ENCODE measurements around the gene DYRK4. TPM values are rescaled to one million over a fixed set of nuclear protein-coding genes. Genes with fewer than 3 reads are reported as not detected.
"Not testable (repeated sequence)": the region's sequence is repeated elsewhere in the genome, so short reads cannot be mapped to it uniquely, and the experiment has no call there.

DYRK4 gene
- polyA plus RNA-seq, result 10 to 100 TPM; 23.7 to 63.3 (median 28.9) TPM
- long read RNA-seq, donor 1, transcript DYRK4-212 (3 exons, 587 nt), result major isoform, 5 of 63 reads
- long read RNA-seq, donor 1, partial matches to known transcripts, result 49 of 63 reads
- long read RNA-seq, donor 1, other reads (novel, unspliced or antisense), result 0 of 63 reads
- long read RNA-seq, donor 2, partial matches to known transcripts, result 0 of 2 reads
- long read RNA-seq, donor 2, other reads (novel, unspliced or antisense), result 0 of 2 reads
- long read RNA-seq, donor 3, partial matches to known transcripts, result 0 of 4 reads
- long read RNA-seq, donor 3, other reads (novel, unspliced or antisense), result 0 of 4 reads
- long read RNA-seq, donor 4, result 0 reads
- long read RNA-seq, donor 5, partial matches to known transcripts, result 0 of 1 reads
- long read RNA-seq, donor 5, other reads (novel, unspliced or antisense), result 0 of 1 reads
- long read RNA-seq, donor 6, partial matches to known transcripts, result 5 of 14 reads
- long read RNA-seq, donor 6, other reads (novel, unspliced or antisense), result 5 of 14 reads
- long read RNA-seq, donor 7, result 0 reads
- long read RNA-seq, donor 8, result 0 reads
- long read RNA-seq, donor 9, result 0 reads
- long read RNA-seq, donor 10, partial matches to known transcripts, result 12 of 20 reads
- long read RNA-seq, donor 10, other reads (novel, unspliced or antisense), result 0 of 20 reads

GRCh38 chr12:4562034-4562657 is at the start of gene DYRK4:
Gene DYRK4 (plus strand): TSS chr12:4562208. CDS start chr12:4562246, 38 bp downstream.
- Histone ChIP-seq H3K27me3 (ENCODE audit: control insufficient read depth in 3 of 3, insufficient read depth in 3 of 3, low read length in 3 of 3) (peaks cover 0 to 4% (median 0%) of the 10 kb centered on the region in 3 donors), H3K9me3 (ENCODE audit: control insufficient read depth in 2 of 2, insufficient read depth in 1 of 2, low read depth in 1 of 2, low read length in 1 of 2) (no peaks in the 10 kb centered on the region), H3K4me1 (ENCODE audit: control insufficient read depth in 3 of 3, insufficient read depth in 2 of 3, low read depth in 1 of 3, low read length in 2 of 3) (peaks cover 0 to 11% (median 0%) of the 10 kb centered on the region in 3 donors), H3K4me3 (ENCODE audit: low read depth in 1 of 3, low read length in 3 of 3) (peak within 1 kb of the TSS in 1 of 3 donors; percentile 34), H3K36me3 (ENCODE audit: control insufficient read depth in 3 of 3, insufficient read depth in 2 of 3, low read depth in 1 of 3, low read length in 3 of 3) (no peaks in the 10 kb centered on the region), H3K27ac (ENCODE audit: low read depth in 1 of 3, low read length in 2 of 3) (peak within 1 kb of the TSS in 1 of 3 donors; percentile 21)
- 12 to 26% (median 15%) methylated on average over 44 of the region's 44 CpGs for WGBS, 3 donors
- no peak for FAIRE-seq
- peak; percentile 85 to 95 for DNase-seq

DNA sequence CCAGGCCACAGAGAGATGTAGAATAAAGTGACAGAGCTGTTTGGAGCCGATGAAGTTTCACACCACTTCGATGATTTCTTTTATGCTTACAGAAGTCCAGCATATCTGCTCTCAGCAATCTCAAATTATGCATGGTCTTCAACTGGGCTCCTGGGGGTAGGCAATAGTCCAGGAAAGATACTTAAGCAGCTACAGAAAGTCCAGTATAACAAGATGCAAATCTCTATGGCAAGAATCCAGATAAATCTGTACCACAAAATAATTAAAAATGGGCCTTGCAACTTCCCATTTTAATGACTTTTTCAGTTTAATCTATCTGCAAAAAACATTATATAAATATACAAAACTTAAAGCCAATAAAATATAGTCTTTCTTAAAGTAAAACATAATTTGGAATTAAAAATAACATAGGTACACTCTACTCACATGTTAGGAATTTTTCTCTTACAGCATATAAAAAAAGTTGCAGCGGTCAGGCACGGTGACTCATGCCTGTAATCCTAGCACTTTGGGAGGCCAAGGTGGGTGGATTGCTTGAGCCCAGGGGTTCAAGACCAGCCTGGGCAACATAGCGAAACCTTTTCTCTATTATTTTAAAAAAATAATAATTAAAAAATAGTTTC is 43.8 kb upstream of the DYRK4 start:
- no peak for DNase-seq
- H3K27ac ChIP-seq (ENCODE audit: low read depth in 1 of 3, low read length in 2 of 3), result no peak overlapping the region
- no peaks in the 10 kb centered on the region for H3K27me3 ChIP-seq (ENCODE audit: control insufficient read depth in 3 of 3, insufficient read depth in 3 of 3, low read length in 3 of 3)
- peaks cover 0 to 6% (median 2%) of the 10 kb centered on the region in 3 donors for H3K36me3 ChIP-seq (ENCODE audit: control insufficient read depth in 3 of 3, insufficient read depth in 2 of 3, low read depth in 1 of 3, low read length in 3 of 3)
- H3K9me3 ChIP-seq (ENCODE audit: control insufficient read depth in 2 of 2, insufficient read depth in 1 of 2, low read depth in 1 of 2, low read length in 1 of 2), result no peaks in the 10 kb centered on the region
- no peaks in the 10 kb centered on the region for H3K4me1 ChIP-seq (ENCODE audit: control insufficient read depth in 3 of 3, insufficient read depth in 2 of 3, low read depth in 1 of 3, low read length in 2 of 3)
- 92 to 93% (median 92%) methylated on average over 5 of the region's 5 CpGs for WGBS, 3 donors
- no peak for FAIRE-seq
- H3K4me3 ChIP-seq (ENCODE audit: low read depth in 1 of 3, low read length in 3 of 3), result no peak overlapping the region

GRCh38 chr12:4523443-4523842 is 38.6 kb upstream of the DYRK4 start:
- H3K4me1 ChIP-seq (ENCODE audit: control insufficient read depth in 3 of 3, insufficient read depth in 2 of 3, low read depth in 1 of 3, low read length in 2 of 3); H3K27me3 ChIP-seq (ENCODE audit: control insufficient read depth in 3 of 3, insufficient read depth in 3 of 3, low read length in 3 of 3); H3K27ac ChIP-seq (ENCODE audit: low read depth in 1 of 3, low read length in 2 of 3); DNase-seq; H3K4me3 ChIP-seq (ENCODE audit: low read depth in 1 of 3, low read length in 3 of 3); H3K36me3 ChIP-seq (ENCODE audit: control insufficient read depth in 3 of 3, insufficient read depth in 2 of 3, low read depth in 1 of 3, low read length in 3 of 3); H3K9me3 ChIP-seq (ENCODE audit: control insufficient read depth in 2 of 2, insufficient read depth in 1 of 2, low read depth in 1 of 2, low read length in 1 of 2); FAIRE-seq: not testable (repeated sequence)
- 95 to 96% (median 96%) methylated on average over 7 of the region's 7 CpGs for WGBS, 3 donors

DNA sequence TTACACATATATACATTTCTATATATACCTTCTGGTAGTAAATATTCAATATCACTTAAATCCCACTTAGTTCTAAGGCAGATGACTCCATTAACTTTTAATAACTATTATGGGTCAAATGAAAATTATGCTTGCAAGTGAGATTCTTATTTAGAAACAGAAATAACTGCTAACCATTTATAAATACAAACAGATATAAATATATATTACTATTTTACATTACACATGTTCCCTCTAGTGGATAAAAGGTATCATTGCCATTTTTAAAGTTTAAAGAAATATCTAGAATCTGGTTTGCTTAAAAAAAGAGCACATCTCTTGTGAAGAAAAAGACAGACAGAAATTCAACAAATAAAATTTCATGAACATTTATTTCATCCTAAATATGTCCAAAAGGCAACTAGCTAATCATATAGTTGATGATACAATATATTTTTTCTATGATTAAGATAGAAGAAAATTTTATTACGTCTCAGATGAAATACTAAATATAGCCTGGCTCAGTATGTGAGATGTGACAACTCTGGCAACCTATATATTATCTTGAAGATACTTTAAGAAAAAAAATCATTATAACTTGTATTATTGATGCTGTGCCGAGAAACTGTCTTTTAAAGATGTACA is 35.0 kb upstream of the DYRK4 start:
- peak; percentile 20 to 25 for DNase-seq
- no peaks in the 10 kb centered on the region for H3K4me1 ChIP-seq (ENCODE audit: control insufficient read depth in 3 of 3, insufficient read depth in 2 of 3, low read depth in 1 of 3, low read length in 2 of 3)
- FAIRE-seq, result peak; percentile 97
- no peak overlapping the region for H3K4me3 ChIP-seq (ENCODE audit: low read depth in 1 of 3, low read length in 3 of 3)
- H3K27me3 ChIP-seq (ENCODE audit: control insufficient read depth in 3 of 3, insufficient read depth in 3 of 3, low read length in 3 of 3), result no peaks in the 10 kb centered on the region
- 95 to 99% (median 96%) methylated on average over 2 of the region's 2 CpGs for WGBS, 3 donors
- no peak overlapping the region for H3K27ac ChIP-seq (ENCODE audit: low read depth in 1 of 3, low read length in 2 of 3)
- H3K36me3 ChIP-seq (ENCODE audit: control insufficient read depth in 3 of 3, insufficient read depth in 2 of 3, low read depth in 1 of 3, low read length in 3 of 3), result peaks cover 0 to 6% (median 5%) of the 10 kb centered on the region in 3 donors
- H3K9me3 ChIP-seq (ENCODE audit: control insufficient read depth in 2 of 2, insufficient read depth in 1 of 2, low read depth in 1 of 2, low read length in 1 of 2), result no peaks in the 10 kb centered on the region

DNA sequence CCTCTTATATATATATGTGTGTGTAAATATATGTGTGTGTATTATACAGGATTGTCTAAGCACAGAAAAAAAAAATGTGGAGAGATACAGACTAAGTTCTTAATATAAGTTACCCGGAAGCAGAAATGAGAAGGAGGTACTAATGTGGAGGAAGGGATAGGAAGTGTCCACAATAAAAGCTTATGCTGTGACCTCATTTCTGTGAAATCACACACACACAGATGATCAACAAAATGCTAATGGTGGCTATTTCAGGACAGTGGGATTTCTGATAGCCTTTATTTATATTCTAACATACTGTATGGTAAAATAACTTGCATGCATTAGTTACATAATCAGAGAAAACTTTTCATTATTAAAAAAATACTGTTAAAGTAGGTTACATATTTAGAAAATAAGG is 31.8 kb upstream of the DYRK4 start:
- no peak for FAIRE-seq

GRCh38 chr12:4530982-4531586 is 30.9 kb upstream of the DYRK4 start:
- WGBS, 3 donors, result 77 to 87% (median 86%) methylated on average over 6 of the region's 6 CpGs
- H3K36me3 ChIP-seq (ENCODE audit: control insufficient read depth in 3 of 3, insufficient read depth in 2 of 3, low read depth in 1 of 3, low read length in 3 of 3), result peaks cover 4 to 7% (median 7%) of the 10 kb centered on the region in 3 donors
- no peaks in the 10 kb centered on the region for H3K9me3 ChIP-seq (ENCODE audit: control insufficient read depth in 2 of 2, insufficient read depth in 1 of 2, low read depth in 1 of 2, low read length in 1 of 2)
- no peak overlapping the region for H3K4me3 ChIP-seq (ENCODE audit: low read depth in 1 of 3, low read length in 3 of 3)
- H3K4me1 ChIP-seq (ENCODE audit: control insufficient read depth in 3 of 3, insufficient read depth in 2 of 3, low read depth in 1 of 3, low read length in 2 of 3), result no peaks in the 10 kb centered on the region
- no peak for FAIRE-seq
- no peak for DNase-seq
- H3K27ac ChIP-seq (ENCODE audit: low read depth in 1 of 3, low read length in 2 of 3), result no peak overlapping the region
- H3K27me3 ChIP-seq (ENCODE audit: control insufficient read depth in 3 of 3, insufficient read depth in 3 of 3, low read length in 3 of 3), result no peaks in the 10 kb centered on the region

More for the DNA sequence above, 31.8 kb upstream of the DYRK4 start:
- no peaks in the 10 kb centered on the region for H3K9me3 ChIP-seq (ENCODE audit: control insufficient read depth in 2 of 2, insufficient read depth in 1 of 2, low read depth in 1 of 2, low read length in 1 of 2)
- no peak for DNase-seq
- no peaks in the 10 kb centered on the region for H3K27me3 ChIP-seq (ENCODE audit: control insufficient read depth in 3 of 3, insufficient read depth in 3 of 3, low read length in 3 of 3)
- no peak overlapping the region for H3K4me3 ChIP-seq (ENCODE audit: low read depth in 1 of 3, low read length in 3 of 3)
- H3K36me3 ChIP-seq (ENCODE audit: control insufficient read depth in 3 of 3, insufficient read depth in 2 of 3, low read depth in 1 of 3, low read length in 3 of 3), result peaks cover 4 to 7% (median 7%) of the 10 kb centered on the region in 3 donors
- 75 to 83% (median 81%) methylated on average over 1 of the region's 1 CpG for WGBS, 3 donors
- H3K4me1 ChIP-seq (ENCODE audit: control insufficient read depth in 3 of 3, insufficient read depth in 2 of 3, low read depth in 1 of 3, low read length in 2 of 3), result no peaks in the 10 kb centered on the region
- H3K27ac ChIP-seq (ENCODE audit: low read depth in 1 of 3, low read length in 2 of 3), result no peak overlapping the region

GRCh38 chr12:4535092-4535491 is 26.9 kb upstream of the DYRK4 start:
- H3K36me3 ChIP-seq (ENCODE audit: control insufficient read depth in 3 of 3, insufficient read depth in 2 of 3, low read depth in 1 of 3, low read length in 3 of 3), result peaks cover 4 to 7% (median 7%) of the 10 kb centered on the region in 3 donors
- DNase-seq (no peak), FAIRE-seq (no peak)
- no peak overlapping the region for H3K27ac ChIP-seq (ENCODE audit: low read depth in 1 of 3, low read length in 2 of 3)
- H3K9me3 ChIP-seq (ENCODE audit: control insufficient read depth in 2 of 2, insufficient read depth in 1 of 2, low read depth in 1 of 2, low read length in 1 of 2), result no peaks in the 10 kb centered on the region
- no peak overlapping the region for H3K4me3 ChIP-seq (ENCODE audit: low read depth in 1 of 3, low read length in 3 of 3)
- WGBS, 3 donors, result 88 to 91% (median 91%) methylated on average over 4 of the region's 4 CpGs
- peaks cover 0 to 2% (median 0%) of the 10 kb centered on the region in 3 donors for H3K4me1 ChIP-seq (ENCODE audit: control insufficient read depth in 3 of 3, insufficient read depth in 2 of 3, low read depth in 1 of 3, low read length in 2 of 3)
- no peaks in the 10 kb centered on the region for H3K27me3 ChIP-seq (ENCODE audit: control insufficient read depth in 3 of 3, insufficient read depth in 3 of 3, low read length in 3 of 3)

All from small intestine (tissue), 16 donors.